GM19238 (cell line): ENCODE data around the gene PGM5.

Source experiments
- DNase-seq: peaks from one replicate; pipeline ENCODE4 v3.0.0; 2011; ENCODE audit warnings: low spot score; ENCODE audit not compliant: insufficient read length

Gene PGM5

DNA sequence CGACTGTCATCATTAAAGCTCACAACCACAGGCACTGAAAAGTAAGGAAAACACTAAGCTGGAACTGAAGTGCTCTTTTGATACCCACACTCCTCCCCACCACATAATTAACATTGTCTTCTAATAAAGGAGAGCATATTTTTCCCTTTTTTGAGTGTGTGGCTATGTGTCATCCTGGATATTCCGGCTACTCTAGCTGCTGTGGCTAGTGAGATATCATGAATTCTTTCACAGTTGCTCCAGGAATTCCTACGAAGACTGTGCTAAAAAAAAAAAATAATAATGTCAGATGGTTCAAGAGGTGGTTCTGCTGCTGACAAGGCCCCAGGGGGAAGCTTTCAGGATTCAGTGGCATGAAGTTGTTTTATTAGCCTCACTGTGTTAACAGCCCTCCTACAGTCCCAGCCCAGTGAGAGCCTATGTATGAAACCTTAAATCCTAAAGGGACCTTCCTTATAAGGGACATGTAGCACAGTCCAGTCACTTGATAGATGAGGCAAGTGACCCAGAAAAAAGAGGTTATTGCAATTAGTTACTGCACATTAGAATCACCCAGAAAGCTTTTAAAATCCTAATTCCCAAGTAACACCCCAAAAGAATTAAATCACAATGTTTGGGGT is 137.7 kb downstream of the PGM5 start:
- no peak for DNase-seq

DNA sequence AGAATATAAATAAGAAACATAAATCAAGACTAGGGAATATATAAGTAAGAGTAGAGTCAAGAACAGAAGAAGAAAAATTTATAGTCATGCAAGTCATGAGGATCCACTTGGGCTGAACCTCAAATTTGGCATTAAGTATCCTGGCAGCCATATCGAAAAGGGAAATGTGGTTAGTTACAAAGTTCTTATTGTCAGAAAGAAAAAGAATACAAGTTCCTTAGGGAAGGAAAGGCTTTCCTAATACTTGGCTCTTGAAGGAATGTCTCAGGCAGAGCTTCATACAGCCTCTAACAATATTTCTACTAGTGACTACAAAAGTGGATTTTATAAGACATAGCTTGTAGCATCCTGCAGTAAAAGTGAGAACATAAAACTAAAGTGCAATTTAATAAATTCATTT is 138.8 kb downstream of the PGM5 start:
- DNase-seq: no peak

DNA sequence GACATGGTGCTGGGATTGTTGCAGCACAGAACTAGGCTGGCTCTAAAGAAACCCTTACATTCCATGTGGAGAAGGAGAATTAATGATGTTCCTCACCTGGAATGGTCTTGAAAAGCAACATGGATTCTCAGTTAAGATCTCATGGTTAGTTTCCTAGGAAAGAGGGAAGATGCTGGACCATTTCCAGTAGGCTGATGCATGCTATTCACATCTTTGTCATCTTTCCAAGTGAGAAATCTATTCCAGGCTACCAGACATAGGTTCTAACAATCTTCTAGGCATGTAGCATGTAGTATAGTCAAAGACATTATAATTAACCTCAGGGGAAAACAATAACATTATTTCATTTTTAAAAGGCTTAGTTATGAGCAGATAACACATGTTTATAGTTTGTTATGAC is 139.9 kb downstream of the PGM5 start:
- no peak for DNase-seq

DNA sequence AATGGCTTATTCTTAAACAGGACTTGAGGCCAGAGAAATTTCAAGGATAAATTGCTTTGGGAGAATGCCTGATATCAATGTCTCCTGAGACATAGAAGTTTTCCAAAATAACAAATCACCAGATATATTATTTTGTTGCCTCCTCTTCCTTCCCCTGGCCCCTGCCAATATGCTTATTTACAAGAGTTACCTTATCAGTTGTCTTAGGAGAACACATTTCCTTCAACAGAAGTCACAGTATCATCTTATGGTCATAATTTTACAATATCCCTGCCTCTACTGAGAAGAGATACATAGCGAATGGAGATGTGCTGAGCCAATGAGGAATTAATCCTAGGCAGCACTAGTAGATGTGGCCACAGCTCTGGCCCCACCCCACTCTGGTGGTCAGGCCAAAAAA is 141.2 kb downstream of the PGM5 start:
- DNase-seq: no peak

GRCh38 chr9:68498816-68499215 is 142.4 kb downstream of the PGM5 start:
- no peak for DNase-seq

DNA sequence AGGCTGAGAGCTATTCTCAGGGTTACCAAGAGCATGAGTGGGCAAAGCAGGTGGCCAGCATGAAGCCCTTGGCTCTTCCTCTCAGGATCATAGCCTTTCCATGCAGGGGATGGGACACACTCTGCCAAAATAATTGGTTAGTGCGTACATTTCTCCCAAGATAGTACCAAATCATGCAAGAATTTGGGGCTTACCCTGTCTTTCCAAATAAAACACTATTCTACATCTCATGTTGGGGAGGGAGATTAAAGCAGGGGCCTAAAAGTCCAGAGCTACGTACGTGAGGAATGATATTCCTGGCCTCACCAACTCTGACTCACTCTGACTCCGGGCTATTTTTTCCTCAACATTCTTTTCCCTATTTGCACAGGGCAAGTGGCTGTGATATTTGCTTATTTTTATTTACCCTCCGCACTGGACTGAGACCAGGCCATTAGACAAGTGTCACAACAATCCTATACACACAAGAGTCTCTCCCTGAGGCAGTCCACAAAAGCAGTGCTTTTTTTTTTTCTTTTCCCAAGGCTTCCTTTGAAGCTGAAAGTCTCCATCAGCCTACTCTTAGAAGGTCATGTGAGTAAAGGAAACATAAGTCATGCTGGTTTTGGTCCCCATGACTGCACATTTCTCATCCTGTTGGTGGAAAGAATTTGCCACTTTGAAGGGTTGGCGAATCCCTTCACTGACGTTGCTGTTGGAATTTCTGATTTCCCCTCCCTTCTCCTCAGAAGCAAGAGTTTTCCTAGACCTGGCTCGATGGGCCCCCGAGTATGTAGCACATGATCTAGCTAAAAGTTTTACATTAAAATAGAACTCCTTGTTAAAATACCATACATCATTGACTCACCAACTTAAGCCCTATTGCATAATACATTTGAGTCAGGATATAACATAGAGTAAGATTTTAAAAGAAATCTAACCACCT is 144.3 kb downstream of the PGM5 start:
- no peak for DNase-seq

DNA sequence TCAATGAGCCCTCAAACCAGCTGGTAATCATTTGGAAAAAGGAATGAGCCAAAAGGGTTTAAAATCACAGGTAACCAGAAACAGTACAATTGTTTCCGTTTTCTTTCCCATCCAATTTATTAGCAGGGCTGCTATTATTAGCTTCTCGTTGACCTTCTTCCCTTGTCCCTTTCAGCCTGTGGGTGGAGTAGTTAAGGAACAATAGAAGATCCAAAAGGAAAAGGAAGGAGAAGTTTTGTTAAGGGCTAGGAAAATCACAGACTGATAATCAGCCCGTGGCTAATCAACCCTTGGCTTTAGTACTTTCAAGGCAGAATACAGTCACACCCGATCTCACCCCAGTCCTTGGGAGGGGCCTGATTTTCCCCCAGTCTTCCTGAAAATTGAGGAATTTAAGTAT is 145.9 kb downstream of the PGM5 start:
- no peak for DNase-seq

GRCh38 chr9:68505681-68506409 is 149.4 kb downstream of the PGM5 start:
- no peak for DNase-seq

DNA sequence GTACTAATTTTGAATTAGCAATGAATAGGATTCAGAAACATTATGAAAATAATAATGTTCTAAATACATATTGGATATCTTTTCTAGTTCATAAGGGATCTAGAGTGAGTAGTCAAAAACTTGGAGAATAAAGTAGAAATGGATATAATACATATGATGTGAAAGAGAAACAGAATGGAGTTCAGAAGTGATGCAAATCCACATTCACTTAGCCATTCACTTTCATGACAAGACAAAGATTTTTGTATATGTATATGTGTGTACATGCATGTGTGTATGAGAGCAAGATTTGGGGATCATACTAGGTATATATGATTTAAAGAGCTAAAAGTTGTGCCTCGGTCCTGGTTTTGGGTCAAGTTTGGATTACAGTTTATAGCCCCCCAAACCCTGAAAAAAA is 150.1 kb downstream of the PGM5 start:
- no peak for DNase-seq

DNA sequence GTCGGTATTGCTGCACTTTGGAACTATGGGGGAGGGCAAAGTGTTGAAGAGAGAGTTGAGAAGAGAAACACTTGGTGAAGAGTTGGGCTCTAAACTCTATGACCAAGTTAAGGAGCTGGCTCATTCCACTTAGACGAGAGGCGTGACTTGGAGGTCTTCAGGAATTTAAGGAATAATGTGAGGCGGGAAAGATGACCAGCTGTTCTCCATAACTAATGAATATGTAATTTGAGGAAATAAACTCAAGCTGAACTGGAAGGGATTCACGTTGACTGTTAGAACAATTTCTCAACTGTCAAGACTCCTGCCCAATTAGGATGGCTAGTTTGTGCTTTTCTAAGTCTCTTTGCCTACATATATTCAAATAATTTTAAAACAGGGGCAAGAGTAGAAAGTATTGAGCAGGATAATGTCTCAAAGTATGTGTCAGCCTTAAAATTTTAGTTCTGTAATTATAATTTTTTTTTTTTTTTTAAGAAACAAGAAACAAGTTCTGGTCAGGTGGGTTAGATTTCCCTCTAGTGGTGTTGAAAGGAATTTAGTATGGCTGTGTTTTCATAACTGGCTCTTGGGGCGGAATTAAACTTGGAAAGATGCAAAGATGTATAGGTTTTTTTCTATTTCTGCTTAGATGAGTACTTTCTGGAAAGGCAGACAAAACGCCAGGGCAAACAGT is 150.9 kb downstream of the PGM5 start:
- no peak for DNase-seq

- no peak for DNase-seq
Observed at GRCh38 chr9:68507806-68508145, 151.4 kb downstream of the PGM5 start.

GRCh38 chr9:68508547-68508946 is 152.1 kb downstream of the PGM5 start:
- DNase-seq: no peak

GRCh38 chr9:68509689-68510088 is 153.3 kb downstream of the PGM5 start:
- no peak for DNase-seq

- no peak for DNase-seq
Observed at GRCh38 chr9:68513385-68513784, 157.0 kb downstream of the PGM5 start.

GRCh38 chr9:68513981-68514380 is 157.6 kb downstream of the PGM5 start:
- no peak for DNase-seq

- DNase-seq: no peak
Observed at GRCh38 chr9:68515326-68516017, 159.1 kb downstream of the PGM5 start.

DNA sequence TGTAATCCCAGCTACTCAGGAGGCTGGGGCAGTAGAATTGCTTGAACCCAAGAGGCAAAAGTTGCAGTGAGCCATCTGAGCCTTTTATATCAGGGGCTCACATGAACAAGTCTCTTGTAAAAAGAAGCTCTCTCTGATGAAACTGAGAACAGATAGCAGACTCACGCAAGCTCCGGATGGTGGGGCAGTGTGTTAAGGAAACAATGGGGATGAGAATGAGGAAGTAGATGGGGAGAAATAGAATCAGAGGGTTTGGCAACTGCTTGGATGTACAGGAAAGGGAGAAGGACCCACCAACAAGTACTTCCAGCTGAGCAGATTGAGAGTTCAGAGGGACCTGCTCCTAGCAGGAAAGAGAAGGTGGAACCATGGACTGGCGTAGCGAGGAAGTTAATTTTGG is 165.7 kb downstream of the PGM5 start:
- no peak for DNase-seq

DNA sequence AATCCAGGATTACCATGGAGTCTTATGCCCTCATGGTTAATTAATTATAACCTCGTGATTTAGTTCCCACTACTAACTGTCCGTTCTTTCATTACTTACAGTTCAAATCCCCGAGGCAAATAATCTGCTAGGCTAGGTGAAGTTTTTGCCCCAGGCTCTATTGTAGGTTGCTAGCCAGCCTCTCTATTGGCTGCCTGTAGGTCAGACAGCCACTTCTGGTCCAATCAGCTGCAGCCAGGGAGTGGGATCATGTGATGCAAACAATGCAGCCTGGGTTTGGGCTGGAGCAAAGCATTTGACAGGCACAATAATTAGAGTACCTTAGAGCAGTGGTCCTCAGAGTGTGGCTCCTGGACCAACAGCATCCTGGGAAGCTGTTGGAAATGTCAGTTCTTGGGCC is 166.5 kb downstream of the PGM5 start:
- DNase-seq: no peak

- no peak for DNase-seq
Observed at GRCh38 chr9:68523367-68523936, 167.0 kb downstream of the PGM5 start.

- DNase-seq: no peak
Observed at GRCh38 chr9:68530618-68531017, 174.2 kb downstream of the PGM5 start.

- no peak for DNase-seq
Observed at GRCh38 chr9:68532131-68532530, 175.7 kb downstream of the PGM5 start.
